ENCODE measurements around the gene SCAMP5.
A peak's percentile ranks its signal among the peaks of the same experiment; 100 is the strongest.

The SCAMP5 gene

GRCh38 chr15:74955796-74956647 is 39.3 kb upstream of the SCAMP5 start:
- peaks cover 20% of the 10 kb centered on the region for H3K4me1 ChIP-seq (ENCODE audit: insufficient read depth, poor library complexity, severe bottlenecking)
- no peaks in the 10 kb centered on the region for H3K36me3 ChIP-seq (ENCODE audit: low read depth)
- TF ChIP-seq, protein P1, sequence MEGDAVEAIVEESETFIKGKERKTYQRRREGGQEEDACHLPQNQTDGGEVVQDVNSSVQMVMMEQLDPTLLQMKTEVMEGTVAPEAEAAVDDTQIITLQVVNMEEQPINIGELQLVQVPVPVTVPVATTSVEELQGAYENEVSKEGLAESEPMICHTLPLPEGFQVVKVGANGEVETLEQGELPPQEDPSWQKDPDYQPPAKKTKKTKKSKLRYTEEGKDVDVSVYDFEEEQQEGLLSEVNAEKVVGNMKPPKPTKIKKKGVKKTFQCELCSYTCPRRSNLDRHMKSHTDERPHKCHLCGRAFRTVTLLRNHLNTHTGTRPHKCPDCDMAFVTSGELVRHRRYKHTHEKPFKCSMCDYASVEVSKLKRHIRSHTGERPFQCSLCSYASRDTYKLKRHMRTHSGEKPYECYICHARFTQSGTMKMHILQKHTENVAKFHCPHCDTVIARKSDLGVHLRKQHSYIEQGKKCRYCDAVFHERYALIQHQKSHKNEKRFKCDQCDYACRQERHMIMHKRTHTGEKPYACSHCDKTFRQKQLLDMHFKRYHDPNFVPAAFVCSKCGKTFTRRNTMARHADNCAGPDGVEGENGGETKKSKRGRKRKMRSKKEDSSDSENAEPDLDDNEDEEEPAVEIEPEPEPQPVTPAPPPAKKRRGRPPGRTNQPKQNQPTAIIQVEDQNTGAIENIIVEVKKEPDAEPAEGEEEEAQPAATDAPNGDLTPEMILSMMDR (IDR thresholded peaks at IDR 0.05; ENCODE audit: poor library complexity, severe bottlenecking), result peak; percentile 76
- H3K27ac ChIP-seq (ENCODE audit: poor library complexity, severe bottlenecking), result peak overlapping the region; percentile 61
- peak; percentile 30 for ATAC-seq (ENCODE audit: low read depth)
- no peaks in the 10 kb centered on the region for H3K9me3 ChIP-seq (ENCODE audit: severe bottlenecking)
- H3K4me3 ChIP-seq (ENCODE audit: severe bottlenecking), result peak overlapping the region; percentile 40
- no peaks in the 10 kb centered on the region for H3K27me3 ChIP-seq (ENCODE audit: insufficient read depth, poor library complexity, severe bottlenecking)
- DNase-seq (ENCODE audit: low spot score), result peak; percentile 87

DNA sequence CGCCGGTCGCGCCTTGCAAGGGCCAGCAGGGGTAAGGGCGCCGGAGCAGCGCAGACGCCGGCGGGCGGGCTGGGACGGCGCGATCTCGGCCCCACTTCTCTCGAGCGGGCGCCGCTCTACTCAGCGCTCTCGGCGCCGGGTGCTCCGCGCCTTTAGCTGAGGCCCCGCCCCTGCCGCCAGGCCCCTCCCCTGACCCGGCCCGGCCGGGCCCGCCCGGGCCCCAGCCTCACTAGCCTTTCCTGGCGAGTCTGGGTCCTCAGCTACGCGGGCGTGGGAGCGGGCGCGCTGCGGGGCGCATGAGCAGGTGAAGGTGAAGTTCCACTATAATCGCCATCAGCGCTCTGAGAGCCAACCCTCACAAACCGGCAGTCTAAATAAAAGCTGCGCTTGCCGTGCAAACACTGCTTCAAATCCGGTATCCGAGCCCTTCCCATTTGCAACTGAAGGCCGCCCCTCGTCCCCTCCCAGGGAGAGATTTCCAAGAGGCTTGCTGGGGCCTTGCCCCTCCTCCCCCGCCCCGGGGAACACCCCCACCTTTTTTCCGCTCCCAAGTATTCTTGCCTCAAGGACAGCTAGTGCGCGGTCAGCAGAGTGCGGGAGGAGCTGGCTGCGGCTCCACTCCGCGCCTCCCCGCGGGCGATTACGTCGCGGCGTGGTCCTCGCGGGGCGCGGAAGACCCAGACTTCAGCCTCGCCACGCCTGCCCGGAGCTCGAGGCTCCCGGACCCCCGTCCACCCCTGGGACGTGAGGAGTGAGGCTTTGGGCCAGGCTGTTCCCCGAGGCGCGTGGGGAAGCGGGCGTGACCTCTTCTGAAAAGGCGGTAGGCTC is 38.5 kb upstream of the SCAMP5 start, which contains the start of gene RPP25:
Gene RPP25 (minus strand): TSS at position 125 of the 828 bp plus-strand sequence. CDS start 189 bp downstream, outside the sequence.
- DNase-seq (ENCODE audit: low spot score), result peak; percentile 87
- no peaks in the 10 kb centered on the region for H3K9me3 ChIP-seq (ENCODE audit: severe bottlenecking)
- TF ChIP-seq, protein P1 (IDR thresholded peaks at IDR 0.05; ENCODE audit: poor library complexity, severe bottlenecking), result no peak
- ATAC-seq (ENCODE audit: low read depth), result peak; percentile 89
- H3K4me3 ChIP-seq (ENCODE audit: severe bottlenecking), result peak within 1 kb of the TSS; percentile 40
- peak within 1 kb of the TSS; percentile 61 for H3K27ac ChIP-seq (ENCODE audit: poor library complexity, severe bottlenecking)
- no peaks in the 10 kb centered on the region for H3K27me3 ChIP-seq (ENCODE audit: insufficient read depth, poor library complexity, severe bottlenecking)
- no peaks in the 10 kb centered on the region for H3K36me3 ChIP-seq (ENCODE audit: low read depth)
- H3K4me1 ChIP-seq (ENCODE audit: insufficient read depth, poor library complexity, severe bottlenecking), result peaks cover 20% of the 10 kb centered on the region

DNA sequence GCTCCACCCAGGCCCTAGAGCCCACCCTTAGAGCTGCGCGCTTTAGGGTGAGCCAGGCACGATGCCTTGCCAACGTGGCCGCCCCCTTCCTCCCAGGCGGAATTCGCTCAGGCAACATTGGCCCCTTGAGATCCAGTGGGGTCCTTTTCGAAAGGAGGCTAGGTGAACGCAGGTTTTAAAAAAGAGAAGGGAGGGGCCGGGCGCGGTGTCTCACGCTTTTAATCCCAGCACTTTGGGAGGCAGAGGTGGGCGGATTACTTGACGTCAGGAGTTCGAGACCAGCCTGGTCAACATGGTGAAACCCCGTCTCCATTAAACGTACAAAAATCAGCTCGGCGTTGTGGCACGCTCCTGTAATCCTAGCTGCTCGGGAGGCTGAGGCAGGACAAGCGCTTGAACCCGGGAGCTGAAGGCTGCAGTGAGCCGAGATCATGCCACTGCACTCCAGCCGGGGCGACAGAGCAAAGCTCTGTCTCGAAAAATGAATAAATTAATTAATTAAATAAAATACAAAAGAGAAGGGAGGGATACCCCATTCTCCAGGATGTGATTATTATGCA is 37.8 kb upstream of the SCAMP5 start:
- H3K27ac ChIP-seq (ENCODE audit: poor library complexity, severe bottlenecking), result peak overlapping the region; percentile 61
- no peak; the same call in 2 of the 3 replicates for ATAC-seq (ENCODE audit: low read depth)
- H3K4me1 ChIP-seq (ENCODE audit: insufficient read depth, poor library complexity, severe bottlenecking), result peaks cover 20% of the 10 kb centered on the region
- H3K4me3 ChIP-seq (ENCODE audit: severe bottlenecking), result peak overlapping the region; percentile 40
- TF ChIP-seq, protein P1 (IDR thresholded peaks at IDR 0.05; ENCODE audit: poor library complexity, severe bottlenecking), result no peak
- H3K27me3 ChIP-seq (ENCODE audit: insufficient read depth, poor library complexity, severe bottlenecking), result no peaks in the 10 kb centered on the region
- DNase-seq (ENCODE audit: low spot score), result peak; percentile 76
- H3K36me3 ChIP-seq (ENCODE audit: low read depth), result no peaks in the 10 kb centered on the region
- no peaks in the 10 kb centered on the region for H3K9me3 ChIP-seq (ENCODE audit: severe bottlenecking)

- H3K9me3 ChIP-seq (ENCODE audit: severe bottlenecking), result no peaks in the 10 kb centered on the region
- no peaks in the 10 kb centered on the region for H3K36me3 ChIP-seq (ENCODE audit: low read depth)
- DNase-seq (ENCODE audit: low spot score), result peak; percentile 77
- no peak overlapping the region for H3K4me3 ChIP-seq (ENCODE audit: severe bottlenecking)
- TF ChIP-seq, protein P1 (IDR thresholded peaks at IDR 0.05; ENCODE audit: poor library complexity, severe bottlenecking), result no peak
- peaks cover 20% of the 10 kb centered on the region for H3K4me1 ChIP-seq (ENCODE audit: insufficient read depth, poor library complexity, severe bottlenecking)
- no peak overlapping the region for H3K27ac ChIP-seq (ENCODE audit: poor library complexity, severe bottlenecking)
- no peak for ATAC-seq (ENCODE audit: low read depth)
- no peaks in the 10 kb centered on the region for H3K27me3 ChIP-seq (ENCODE audit: insufficient read depth, poor library complexity, severe bottlenecking)
Observed at GRCh38 chr15:74958320-74958907, 36.9 kb upstream of the SCAMP5 start.
